Lung (tissue), 12 donors: Measurements from ENCODE around the gene PKIB. TPM values are rescaled to one million over a fixed set of nuclear protein-coding genes. Genes with fewer than 3 reads are reported as not detected.

Experiments
- ATAC-seq: fragments of 200-7000 bp; cut with Tn5 transposase; one replicate; pipeline ENCODE4 v1.9.1; 2020; ENCODE audit warnings: moderate number of reproducible peaks; ENCODE audit not compliant: insufficient read depth, low FRiP score
- DNase-seq, 3 donors: peaks; one replicate each; pipeline ENCODE4 v3.0.0-alpha.2; 2013 to 2017
- H3K27ac ChIP-seq, 2 donors: one replicate each; pipeline ENCODE4 v1.5.1; 2013; ENCODE audit warnings: mild to moderate bottlenecking in 2 of 2, moderate library complexity in 2 of 2, control low read depth in 1 of 2, inconsistent platforms in 1 of 2, low read depth in 1 of 2, low read length in 1 of 2
- H3K27me3 ChIP-seq, 3 donors: one replicate each; pipeline ENCODE4 v1.5.1; 2013; ENCODE audit warnings: low read length in 2 of 3; ENCODE audit not compliant: control insufficient read depth in 3 of 3, insufficient read depth in 3 of 3
- H3K36me3 ChIP-seq, 4 donors: one replicate each; pipeline ENCODE4 v1.5.1; 2013; ENCODE audit warnings: low read length in 4 of 4, mild to moderate bottlenecking in 1 of 4, moderate library complexity in 1 of 4; ENCODE audit not compliant: control insufficient read depth in 4 of 4, insufficient read depth in 4 of 4
- H3K4me1 ChIP-seq, 5 donors: one replicate each; pipeline ENCODE4 v1.5.1; 2013; ENCODE audit warnings: low read length in 5 of 5, mild to moderate bottlenecking in 2 of 5, moderate library complexity in 1 of 5; ENCODE audit not compliant: control insufficient read depth in 5 of 5, insufficient read depth in 5 of 5
- H3K4me3 ChIP-seq: one replicate; pipeline ENCODE4 v1.5.1; 2013; ENCODE audit warnings: mild to moderate bottlenecking, control low read depth, moderate library complexity
- H3K9ac ChIP-seq, 2 donors: one replicate each; pipeline ENCODE4 v1.5.1; 2013; ENCODE audit warnings: low read length in 2 of 2, control low read depth in 1 of 2; ENCODE audit not compliant: insufficient read depth in 1 of 2
- H3K9me3 ChIP-seq, 4 donors: one replicate each; pipeline ENCODE4 v1.5.1; 2013; ENCODE audit warnings: low read length in 3 of 4, mild to moderate bottlenecking in 1 of 4, moderate library complexity in 1 of 4; ENCODE audit not compliant: control insufficient read depth in 4 of 4, insufficient read depth in 3 of 4
- WGBS, 2 donors: extraction: QIAGEN DNeasy Blood & Tissue Kit; methylation state at CpG; one replicate each; pipeline ENCODE4 v1.1.7; 2013; 5-methylcytosine and 5-hydroxymethylcytosine counted together
- polyA plus RNA-seq, 2 donors: library from polyadenylated mRNA; stranded (reverse); fragments of 200-250 nt; gene quantifications; one replicate each; pipeline ENCODE4 v1.2.1, GENCODE V29; 2013
- total RNA-seq, 2 donors: library from RNA; depleted of rRNA in 1 of 2; stranded (reverse); fragments of >200 nt in 1 of 2; gene quantifications; one replicate each; pipeline ENCODE4 v1.2.1, GENCODE V29; 2014 to 2021
- TF ChIP-seq, protein P1 (sequence below): IDR thresholded peaks from 2 replicates; pipeline ENCODE4 v1.5.1; 2012; ENCODE audit warnings: mild to moderate bottlenecking; ENCODE audit errors: control extremely low read depth, extremely low read depth
- donor health status: control.
- donor health status: control.
- donor health status: Bipolar disorder and iron deficiency.
- donor health status: healthy.
- donor health status: DM: yes; HTN: yes; CAD: no.

PKIB gene
- total and polyA plus RNA-seq, 4 donors: 3.0 to 7.4 (median 4.9) TPM

DNA sequence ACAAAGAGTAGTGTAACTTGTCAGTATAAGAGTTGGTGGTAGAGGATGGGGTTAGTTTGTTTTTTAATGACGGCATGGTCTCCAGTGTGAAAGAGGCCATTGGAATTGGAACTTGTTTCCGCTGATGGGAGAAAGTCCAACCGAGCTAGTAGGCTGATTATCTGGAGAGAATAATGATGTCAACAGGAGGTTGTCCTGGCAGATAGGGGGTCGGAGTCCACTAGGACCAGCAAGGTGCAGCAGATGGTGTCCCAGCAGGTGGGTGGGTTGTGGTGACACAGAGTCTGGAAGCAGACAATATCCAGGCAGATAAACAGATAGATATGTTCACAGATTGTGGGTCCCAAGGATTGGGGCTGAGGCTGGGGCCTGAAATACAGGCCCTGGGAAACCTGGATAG, 35.1 kb downstream of the PKIB start:
- Histone ChIP-seq H3K36me3 (no peaks in the 10 kb centered on the region), H3K4me1 (peaks cover 0 to 10% (median 0%) of the 10 kb centered on the region in 5 donors), H3K9ac (no peak overlapping the region), H3K27ac (no peak overlapping the region), H3K9me3 (no peaks in the 10 kb centered on the region), H3K27me3 (no peaks in the 10 kb centered on the region), H3K4me3 (no peak overlapping the region)
- DNase-seq: no peak
- 86 to 88% methylated on average over 4 of the region's 4 CpGs for WGBS, 2 donors
- no peak for ATAC-seq
- TF ChIP-seq, protein P1, sequence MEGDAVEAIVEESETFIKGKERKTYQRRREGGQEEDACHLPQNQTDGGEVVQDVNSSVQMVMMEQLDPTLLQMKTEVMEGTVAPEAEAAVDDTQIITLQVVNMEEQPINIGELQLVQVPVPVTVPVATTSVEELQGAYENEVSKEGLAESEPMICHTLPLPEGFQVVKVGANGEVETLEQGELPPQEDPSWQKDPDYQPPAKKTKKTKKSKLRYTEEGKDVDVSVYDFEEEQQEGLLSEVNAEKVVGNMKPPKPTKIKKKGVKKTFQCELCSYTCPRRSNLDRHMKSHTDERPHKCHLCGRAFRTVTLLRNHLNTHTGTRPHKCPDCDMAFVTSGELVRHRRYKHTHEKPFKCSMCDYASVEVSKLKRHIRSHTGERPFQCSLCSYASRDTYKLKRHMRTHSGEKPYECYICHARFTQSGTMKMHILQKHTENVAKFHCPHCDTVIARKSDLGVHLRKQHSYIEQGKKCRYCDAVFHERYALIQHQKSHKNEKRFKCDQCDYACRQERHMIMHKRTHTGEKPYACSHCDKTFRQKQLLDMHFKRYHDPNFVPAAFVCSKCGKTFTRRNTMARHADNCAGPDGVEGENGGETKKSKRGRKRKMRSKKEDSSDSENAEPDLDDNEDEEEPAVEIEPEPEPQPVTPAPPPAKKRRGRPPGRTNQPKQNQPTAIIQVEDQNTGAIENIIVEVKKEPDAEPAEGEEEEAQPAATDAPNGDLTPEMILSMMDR: no peak

- Histone ChIP-seq H3K27ac (no peak overlapping the region), H3K4me3 (no peak overlapping the region), H3K9ac (no peak overlapping the region), H3K36me3 (no peaks in the 10 kb centered on the region), H3K4me1 (no peaks in the 10 kb centered on the region), H3K9me3 (no peaks in the 10 kb centered on the region), H3K27me3 (no peaks in the 10 kb centered on the region)
- no peak for DNase-seq
- ATAC-seq: no peak
- WGBS, 2 donors: 73 to 75% methylated on average over 3 of the region's 3 CpGs
- TF ChIP-seq, protein P1: no peak
Measured at GRCh38 chr6:122647765-122648164, 37.6 kb downstream of the PKIB start.

DNA sequence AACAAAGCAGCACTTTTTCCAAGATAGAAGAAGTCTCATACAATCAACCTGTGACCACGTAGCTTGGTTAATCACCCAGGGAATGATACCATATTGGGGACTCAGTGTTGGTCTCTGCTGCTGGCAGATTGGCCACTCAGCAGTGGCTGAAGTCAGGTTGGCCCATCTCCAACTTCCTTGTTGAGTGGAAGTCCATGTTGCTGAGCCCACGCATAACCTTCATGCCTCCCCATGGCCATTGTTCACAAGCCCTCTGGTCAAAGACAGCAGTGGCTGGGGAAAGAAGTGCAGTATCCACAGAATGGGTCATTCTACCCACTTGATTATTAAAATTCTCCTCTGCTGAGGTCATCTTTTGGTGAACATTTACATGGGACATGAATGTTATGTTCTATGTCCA, 38.5 kb downstream of the PKIB start:
- TF ChIP-seq, protein P1: no peak
- Histone ChIP-seq H3K4me1 (no peaks in the 10 kb centered on the region), H3K36me3 (no peaks in the 10 kb centered on the region), H3K9me3 (no peaks in the 10 kb centered on the region), H3K4me3 (no peak overlapping the region), H3K27ac (no peak overlapping the region), H3K9ac (no peak overlapping the region), H3K27me3 (no peaks in the 10 kb centered on the region)
- WGBS, 2 donors: 76 to 94% methylated on average over 2 of the region's 2 CpGs
- ATAC-seq: no peak
- DNase-seq: no peak

GRCh38 chr6:122649701-122650100, 39.5 kb downstream of the PKIB start:
- DNase-seq (no peak), ATAC-seq (no peak)
- Histone ChIP-seq H3K4me3 (no peak overlapping the region), H3K9me3 (no peaks in the 10 kb centered on the region), H3K4me1 (no peaks in the 10 kb centered on the region), H3K27ac (no peak overlapping the region), H3K9ac (no peak overlapping the region), H3K27me3 (no peaks in the 10 kb centered on the region), H3K36me3 (no peaks in the 10 kb centered on the region)
- TF ChIP-seq, protein P1: no peak
- 93 to 96% methylated on average over 3 of the region's 3 CpGs for WGBS, 2 donors
